Kasumi-1 (cell line): Measurements from ENCODE around the gene PTPN21.

Experiments
- DNase-seq, 2 experiments: peaks; one replicate each; lab custom pipeline; 2025; lab: John Stamatoyannopoulos, UW

The PTPN21 gene

GRCh38 chr14:88554457-88555286 lies at the start of gene PTPN21:
TSS of gene PTPN21 (minus strand) at chr14:88555007. CDS start at chr14:88550417, 4,590 bp downstream.
- DNase-seq = no peak

GRCh38 chr14:88604212-88604611 lies 49.4 kb upstream of the PTPN21 start:
- no peak for DNase-seq

GRCh38 chr14:88599761-88600439 lies 45.1 kb upstream of the PTPN21 start:
- DNase-seq = no peak

GRCh38 chr14:88599326-88599725 lies 44.5 kb upstream of the PTPN21 start:
- no peak for DNase-seq

- DNase-seq = no peak
Measured at GRCh38 chr14:88598097-88598675, 43.4 kb upstream of the PTPN21 start.

- DNase-seq = no peak
Measured at GRCh38 chr14:88597601-88598000, 42.8 kb upstream of the PTPN21 start.

- no peak for DNase-seq
Measured at GRCh38 chr14:88597038-88597437, 42.2 kb upstream of the PTPN21 start.

GRCh38 chr14:88592031-88592430 lies 37.2 kb upstream of the PTPN21 start:
- DNase-seq = no peak

GRCh38 chr14:88590173-88590572 lies 35.4 kb upstream of the PTPN21 start:
- no peak for DNase-seq

- no peak for DNase-seq
Measured at GRCh38 chr14:88588081-88588480, 33.3 kb upstream of the PTPN21 start.

GRCh38 chr14:88584451-88584850 lies 29.6 kb upstream of the PTPN21 start:
- no peak for DNase-seq

- DNase-seq = no peak
Measured at GRCh38 chr14:88576222-88576621, 21.4 kb upstream of the PTPN21 start.

GRCh38 chr14:88572117-88572516 lies 17.3 kb upstream of the PTPN21 start:
- no peak for DNase-seq

- DNase-seq = no peak
Measured at GRCh38 chr14:88568196-88568595, 13.4 kb upstream of the PTPN21 start.

GRCh38 chr14:88565427-88565826 lies 10.6 kb upstream of the PTPN21 start:
- no peak for DNase-seq

GRCh38 chr14:88563845-88564244 lies 9.0 kb upstream of the PTPN21 start:
- no peak for DNase-seq

- peak; percentile 74 to 79 for DNase-seq
Measured at GRCh38 chr14:88562831-88563686, 8.3 kb upstream of the PTPN21 start, which contains the start of gene ZC3H14. TSS of gene ZC3H14 (plus strand) at chr14:88563037. CDS start at chr14:88563134, 97 bp downstream.

- DNase-seq = no peak
Measured at GRCh38 chr14:88562532-88562830, 7.7 kb upstream of the PTPN21 start.

- peak; percentile 54 to 62 for DNase-seq
Measured at GRCh38 chr14:88559852-88560251, 5.0 kb upstream of the PTPN21 start.

- DNase-seq = no peak
Measured at GRCh38 chr14:88556581-88556980, 1.8 kb upstream of the PTPN21 start.

- DNase-seq = no peak
Measured at GRCh38 chr14:88553886-88554456, 836 bp downstream of the PTPN21 start.

GRCh38 chr14:88552876-88553275 lies 1.9 kb downstream of the PTPN21 start:
- DNase-seq = no peak
